GM18499 (cell line): ENCODE measurements around the gene LATS2.
"Not testable (repeated sequence)": the region's sequence is repeated elsewhere in the genome, so short reads cannot be mapped to it uniquely, and the experiment has no call there.

Experiments
- ATAC-seq: cut with Tn5 transposase; IDR thresholded peaks from one replicate; pipeline ENCODE4 v1.9.1; 2021; ENCODE audit warnings: moderate number of reproducible peaks; ENCODE audit not compliant: insufficient read depth, unreplicated experiment

The LATS2 gene

DNA sequence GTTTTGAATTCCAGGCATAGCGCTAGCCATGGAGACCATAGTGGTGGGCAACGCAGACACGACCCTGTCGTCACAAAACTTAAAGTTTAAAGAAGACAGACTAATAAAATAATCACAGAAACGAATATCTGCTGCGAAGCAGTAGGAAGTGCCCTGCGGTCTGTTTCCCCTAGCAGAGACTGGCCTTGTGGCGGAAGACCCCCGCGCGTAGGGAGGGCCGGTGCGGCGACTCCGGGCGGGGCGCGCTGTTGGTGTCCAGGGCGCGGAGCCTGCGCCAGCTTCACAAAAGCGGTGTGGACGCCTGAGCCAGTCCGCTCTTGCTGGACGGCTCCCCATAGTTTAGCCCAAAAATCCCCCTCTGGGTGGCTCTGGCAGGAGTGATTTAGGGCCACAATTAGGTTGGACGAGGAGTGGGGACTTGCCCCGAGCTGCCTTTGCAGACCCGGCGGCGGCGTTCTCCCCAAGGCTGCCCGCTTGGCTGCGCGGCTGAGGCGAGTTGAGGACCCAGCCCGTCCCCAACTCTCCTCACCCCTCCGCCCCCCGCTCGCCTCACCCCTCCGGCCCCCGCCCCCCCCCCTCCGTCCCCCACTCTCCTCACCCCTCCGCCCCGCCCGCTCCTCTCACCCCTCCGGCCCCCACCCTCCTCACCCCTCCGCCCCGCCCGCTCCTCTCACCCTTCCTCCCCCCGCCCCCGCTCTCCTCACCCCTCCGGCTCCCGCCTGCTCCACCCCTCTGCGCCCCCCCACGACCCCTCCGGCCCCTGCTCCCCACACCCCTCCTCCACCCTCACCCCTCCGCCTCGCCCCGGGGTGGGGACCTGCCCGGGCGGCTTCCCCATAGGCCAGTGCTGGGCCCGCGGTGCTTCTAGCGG is 14.2 kb upstream of the LATS2 start:
- ATAC-seq, result no peak

GRCh38 chr13:21075011-21075378 is 13.6 kb upstream of the LATS2 start:
- no peak for ATAC-seq

DNA sequence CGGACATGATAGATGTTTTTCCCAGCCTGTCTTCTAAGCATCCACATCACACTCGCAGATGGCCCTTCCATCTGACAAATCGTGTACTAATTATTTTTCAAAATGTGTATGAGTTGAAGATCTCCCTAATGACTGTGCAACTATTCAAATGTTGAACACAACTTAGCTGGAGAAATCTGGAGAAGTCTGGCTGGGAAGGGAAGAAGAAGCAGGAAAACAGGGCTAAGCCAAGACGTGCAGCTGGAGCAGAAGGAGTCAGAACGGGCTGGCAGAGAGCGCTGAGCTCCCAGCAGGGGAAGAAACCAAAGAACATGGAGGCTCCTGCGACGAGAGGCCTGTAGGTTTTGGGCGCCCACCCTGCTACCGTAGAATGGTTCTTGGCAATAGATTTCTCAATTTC is 13.2 kb upstream of the LATS2 start:
- ATAC-seq, result no peak

GRCh38 chr13:21071924-21072323 is 10.5 kb upstream of the LATS2 start:
- ATAC-seq, result no peak

GRCh38 chr13:21071015-21071414 is 9.6 kb upstream of the LATS2 start:
- no peak for ATAC-seq

DNA sequence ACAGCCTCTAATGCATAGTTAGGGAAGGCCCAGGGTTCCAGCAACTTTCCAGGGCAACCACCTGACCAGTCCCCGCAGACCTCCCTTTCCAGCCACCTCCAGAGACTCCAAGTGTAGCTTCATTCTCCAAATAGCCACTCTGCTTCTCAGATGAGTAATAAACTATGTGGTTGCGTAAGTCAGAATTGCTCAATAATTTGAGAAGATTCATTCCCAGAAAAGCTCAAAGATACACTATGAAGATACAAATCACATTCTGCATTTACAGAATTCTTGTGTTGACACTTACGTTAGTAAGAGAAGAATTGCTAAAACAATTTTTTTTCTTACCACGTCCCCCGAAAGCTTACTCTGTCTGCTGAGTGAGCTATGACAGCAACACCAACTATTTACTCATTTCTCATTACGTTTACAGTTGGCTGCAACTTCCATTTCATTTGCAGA is 8.2 kb upstream of the LATS2 start:
- ATAC-seq, result no peak

DNA sequence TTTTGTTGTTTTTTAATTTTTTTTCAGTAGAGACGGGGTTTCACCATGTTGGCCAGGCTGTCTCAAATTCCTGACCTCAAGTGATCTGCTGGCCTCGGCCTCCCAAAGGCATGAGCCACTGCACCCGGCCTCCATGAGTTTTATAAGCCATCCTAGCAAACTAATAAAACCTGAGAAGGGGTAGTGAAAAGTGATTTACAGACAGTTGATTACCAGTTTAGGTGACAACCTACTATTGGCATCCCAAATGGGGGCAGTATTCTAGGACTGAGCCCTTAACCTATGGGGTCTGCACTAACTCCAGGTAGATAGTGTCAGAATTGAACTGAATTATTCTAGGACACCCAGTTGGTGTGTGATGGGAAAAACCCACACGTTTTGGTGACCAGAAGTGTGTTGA is 6.5 kb upstream of the LATS2 start:
- ATAC-seq, result no peak

- no peak for ATAC-seq
These were observed 5.6 kb upstream of the LATS2 start for GRCh38 chr13:21066946-21067345.

- ATAC-seq, result no peak
These were observed 4.3 kb upstream of the LATS2 start for GRCh38 chr13:21065686-21066085.

DNA sequence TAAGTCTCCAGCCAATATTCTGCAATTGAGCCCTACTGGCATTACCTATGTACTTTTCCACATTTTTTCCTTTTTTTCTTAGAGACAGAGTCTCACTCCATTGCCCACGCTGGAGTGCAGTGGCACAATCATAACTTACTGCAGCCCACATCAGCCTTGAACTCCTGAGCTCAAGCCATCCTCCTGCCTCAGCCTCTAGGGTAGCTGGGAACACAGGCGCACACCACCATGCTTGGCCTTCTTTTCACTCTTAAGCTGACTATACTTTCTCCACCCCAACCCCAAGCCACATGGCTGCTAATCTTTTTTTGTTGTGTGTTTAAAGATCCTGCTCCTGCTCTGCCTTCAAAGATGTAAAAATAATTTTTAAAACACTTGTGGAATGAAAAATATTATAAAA is 1.6 kb upstream of the LATS2 start:
- ATAC-seq, result no peak

DNA sequence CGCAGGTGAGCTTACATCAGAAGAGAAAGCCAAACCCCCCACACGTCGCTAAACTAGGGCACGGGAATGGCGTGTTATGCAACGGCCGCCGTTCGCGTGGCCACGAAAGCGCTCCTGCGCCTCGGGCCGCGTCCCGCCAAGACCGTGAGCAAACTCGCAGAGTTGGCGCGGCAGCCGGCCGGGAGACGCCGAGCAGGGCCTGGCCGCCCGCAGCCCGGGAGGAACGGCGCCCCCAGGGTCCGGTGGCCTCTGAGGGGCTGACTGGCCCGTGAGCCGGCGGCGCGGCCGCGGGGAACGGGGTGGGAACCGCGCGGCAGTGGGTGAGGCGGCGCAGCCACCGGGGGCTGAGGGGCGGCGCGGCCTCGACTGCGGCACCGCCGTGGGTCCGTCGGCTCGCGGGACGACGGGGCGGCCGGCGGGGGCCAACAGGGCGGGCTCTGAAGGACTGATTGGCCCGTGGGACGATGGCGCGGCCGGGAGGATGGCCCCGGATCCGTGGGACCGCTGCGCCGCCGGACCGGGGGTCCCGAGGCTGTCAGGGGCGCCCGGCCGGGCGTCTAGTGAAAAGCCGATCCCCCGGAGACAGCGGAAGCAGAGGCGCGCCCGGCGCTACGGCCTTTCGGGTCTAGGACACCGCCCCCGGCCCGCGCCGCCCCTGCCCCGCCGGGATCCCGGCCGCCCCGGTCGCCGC is 903 bp downstream of the LATS2 start:
- ATAC-seq, result no peak

GRCh38 chr13:21059641-21060337 is 1.6 kb downstream of the LATS2 start:
- no peak for ATAC-seq

DNA sequence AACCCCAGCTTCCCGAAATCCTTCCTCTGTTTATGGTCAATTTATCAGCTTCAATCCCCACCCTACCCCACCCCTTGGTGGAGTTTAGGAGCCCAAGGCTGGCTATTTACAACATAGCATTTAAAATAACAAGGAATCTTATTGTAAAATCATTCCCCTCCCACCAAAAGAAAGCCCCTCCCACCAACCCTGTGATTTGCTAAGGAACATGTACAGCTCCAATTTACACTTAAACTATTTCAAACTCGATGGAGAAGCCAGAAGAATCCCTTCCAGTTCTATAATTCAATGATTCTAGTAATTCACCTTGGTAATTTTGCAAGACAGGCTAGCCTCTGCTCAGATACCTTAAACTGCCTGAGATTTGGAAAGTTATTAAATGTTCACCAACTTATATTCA is 3.0 kb downstream of the LATS2 start:
- no peak for ATAC-seq

DNA sequence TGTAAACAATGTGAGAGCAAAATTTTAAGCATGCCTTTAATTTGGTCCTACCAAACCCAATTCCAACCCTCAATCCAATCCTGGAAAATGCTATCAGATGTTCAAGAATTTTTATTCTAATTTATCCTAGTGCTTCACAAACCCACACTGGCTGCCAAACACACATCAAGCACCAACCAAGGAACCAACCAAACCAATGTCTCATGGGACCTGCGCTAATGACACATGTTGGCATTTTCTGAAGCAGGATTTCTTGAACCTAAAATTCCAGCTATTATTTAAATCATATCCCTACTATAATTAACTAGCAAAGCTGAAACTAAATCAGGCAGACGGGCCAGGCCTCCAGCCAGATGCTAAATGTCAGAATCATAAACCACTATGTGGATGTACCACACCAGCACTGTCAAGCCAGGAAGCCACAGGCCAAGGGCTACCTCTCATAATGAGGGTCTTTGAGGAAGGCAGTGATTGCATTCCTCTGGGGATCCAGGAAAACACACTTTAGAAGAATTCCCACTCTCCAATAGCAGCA is 5.8 kb downstream of the LATS2 start:
- ATAC-seq, result no peak

DNA sequence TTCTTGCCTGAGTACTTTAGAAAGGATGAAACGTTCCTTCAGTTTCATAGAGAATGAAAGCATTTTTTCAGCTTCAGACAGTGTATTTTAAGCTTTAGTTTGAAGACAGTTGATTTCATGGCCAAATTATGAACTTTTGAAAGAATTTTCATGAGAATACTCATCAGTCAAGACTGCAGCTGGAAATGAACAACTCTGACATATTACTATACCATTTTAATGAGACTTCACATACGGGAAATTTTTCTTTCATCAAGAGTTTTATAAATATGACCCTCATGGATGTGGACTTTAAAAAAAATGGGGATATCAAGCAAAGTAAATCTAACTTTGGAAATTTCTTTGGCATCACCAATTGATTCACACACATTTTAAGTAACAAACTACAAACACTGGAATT is 6.4 kb downstream of the LATS2 start:
- no peak for ATAC-seq

DNA sequence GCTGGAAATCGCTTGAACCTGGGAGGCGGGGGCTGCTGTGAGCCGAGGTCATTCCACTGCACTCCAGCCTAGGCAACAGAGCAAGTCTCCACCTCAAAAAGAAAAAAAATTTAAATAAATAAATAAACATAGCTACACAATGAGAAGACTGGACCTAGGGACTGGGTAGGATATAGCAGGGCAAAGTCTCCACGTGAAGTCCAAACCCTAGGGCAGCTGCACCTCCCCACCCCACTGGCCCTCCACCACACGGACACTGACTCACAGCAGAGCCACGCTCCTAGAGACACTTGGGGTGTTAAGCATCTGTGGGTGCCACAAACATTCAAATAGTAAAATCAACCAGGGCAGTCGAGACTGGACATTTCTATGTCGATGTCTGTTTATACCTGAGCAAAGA is 7.1 kb downstream of the LATS2 start:
- no peak for ATAC-seq

GRCh38 chr13:21053231-21053630 is 8.2 kb downstream of the LATS2 start:
- ATAC-seq, result no peak

GRCh38 chr13:21051675-21052074 is 9.7 kb downstream of the LATS2 start:
- ATAC-seq, result no peak

GRCh38 chr13:21050288-21051197 is 10.8 kb downstream of the LATS2 start:
- no peak for ATAC-seq

DNA sequence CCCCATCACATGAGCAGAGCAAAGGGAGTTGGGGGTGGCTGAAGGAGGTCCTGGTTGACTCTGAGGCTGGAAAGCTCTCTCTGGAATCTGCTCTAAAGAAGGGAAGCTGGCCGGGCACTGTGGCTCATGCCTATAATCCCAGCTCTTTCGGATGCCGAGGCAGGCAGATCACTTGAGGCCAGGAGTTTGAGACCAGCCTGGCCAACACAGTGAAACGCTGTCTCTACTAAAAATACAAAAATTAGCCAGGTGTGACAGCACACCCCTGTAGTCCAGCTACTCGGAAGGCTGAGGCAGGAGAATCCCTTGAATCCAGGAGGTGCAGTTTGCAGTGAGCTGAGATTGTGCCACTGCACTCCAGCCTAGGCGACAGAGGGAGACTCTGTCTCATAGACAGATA is 11.7 kb downstream of the LATS2 start:
- not testable (repeated sequence) for ATAC-seq
